HFFc6 (cell line): ENCODE data around the gene ARHGAP28. TPM values are rescaled to one million over a fixed set of nuclear protein-coding genes. Genes with fewer than 3 reads are reported as not detected.

ENCODE experiments used
- DNase-seq: peaks from one replicate; pipeline ENCODE4 v3.0.0-alpha.2; 2018
- H3K27ac Mint-ChIP-seq: 2 replicates; pipeline ENCODE4 v1.8.0; 2020; ENCODE audit warnings: mild to moderate bottlenecking, mixed read lengths
- H3K27me3 Mint-ChIP-seq: 2 replicates; pipeline ENCODE4 v1.8.0; 2021; ENCODE audit warnings: mild to moderate bottlenecking, moderate library complexity, mixed read lengths; ENCODE audit not compliant: insufficient read depth
- H3K36me3 Mint-ChIP-seq: 2 replicates; pipeline ENCODE4 v1.8.0; 2021; ENCODE audit warnings: low read depth, mixed read lengths
- H3K4me1 Mint-ChIP-seq: 2 replicates; pipeline ENCODE4 v1.8.0; 2020; ENCODE audit warnings: low read depth, mixed read lengths
- H3K4me3 Mint-ChIP-seq: 2 replicates; pipeline ENCODE4 v1.8.0; 2020; ENCODE audit warnings: mild to moderate bottlenecking, moderate library complexity, mixed read lengths
- H3K9me3 Mint-ChIP-seq: 2 replicates; pipeline ENCODE4 v1.8.0; 2020; ENCODE audit warnings: mild to moderate bottlenecking, mixed read lengths
- total RNA-seq, 6 experiments: library from RNA; stranded (reverse); fragmentation: NEBNext Ultra II Directional; extraction: Animal tissue kit (Norgen Biotek cat#: 25700); gene quantifications; 2 replicates in 1 of 6; 3 replicates in 5 of 6; pipeline ENCODE4 v1.2.3, GENCODE V29; 2021
- TF ChIP-seq, protein P1 (sequence below): fragments of 200-600 bp; sonication (generic); IDR thresholded peaks from 2 replicates; pipeline ENCODE4 v1.5.0; 2021; ENCODE audit warnings: antibody characterized with exemption, mild to moderate bottlenecking

The ARHGAP28 gene
- total RNA-seq, 6 experiments from 2014 or later: 0.05 to 0.97 (median 0.39) TPM; not detected in 1

DNA sequence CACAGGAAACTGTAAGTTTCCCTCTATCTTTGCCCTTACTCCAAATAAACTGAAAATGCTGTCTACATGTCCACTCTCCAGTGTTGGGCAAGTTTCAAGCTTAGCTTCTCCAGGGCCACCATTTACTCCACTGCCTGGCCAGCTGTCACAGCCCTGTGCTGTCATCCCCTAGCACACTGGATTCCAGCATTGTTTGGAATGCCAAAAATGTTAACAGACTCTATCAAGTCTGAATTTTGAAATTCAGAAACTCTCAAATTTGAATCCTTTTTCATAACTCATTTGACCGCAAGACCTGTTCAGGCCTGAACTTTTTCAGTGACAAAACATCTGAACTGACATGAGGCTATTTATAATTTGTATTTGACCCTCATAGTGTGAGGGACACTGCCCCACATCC is 5.2 kb upstream of the ARHGAP28 start:
- no peaks in the 10 kb centered on the region; the same call in 1 of the 2 replicates for H3K36me3 Mint-ChIP-seq
- no peak overlapping the region for H3K4me3 Mint-ChIP-seq
- peaks cover 17% of the 10 kb centered on the region for H3K9me3 Mint-ChIP-seq
- DNase-seq: no peak
- no peaks in the 10 kb centered on the region; the same call in 1 of the 2 replicates for H3K27me3 Mint-ChIP-seq
- no peak overlapping the region for H3K27ac Mint-ChIP-seq
- peaks cover 7% of the 10 kb centered on the region; the same call in 1 of the 2 replicates for H3K4me1 Mint-ChIP-seq
- TF ChIP-seq, protein P1, sequence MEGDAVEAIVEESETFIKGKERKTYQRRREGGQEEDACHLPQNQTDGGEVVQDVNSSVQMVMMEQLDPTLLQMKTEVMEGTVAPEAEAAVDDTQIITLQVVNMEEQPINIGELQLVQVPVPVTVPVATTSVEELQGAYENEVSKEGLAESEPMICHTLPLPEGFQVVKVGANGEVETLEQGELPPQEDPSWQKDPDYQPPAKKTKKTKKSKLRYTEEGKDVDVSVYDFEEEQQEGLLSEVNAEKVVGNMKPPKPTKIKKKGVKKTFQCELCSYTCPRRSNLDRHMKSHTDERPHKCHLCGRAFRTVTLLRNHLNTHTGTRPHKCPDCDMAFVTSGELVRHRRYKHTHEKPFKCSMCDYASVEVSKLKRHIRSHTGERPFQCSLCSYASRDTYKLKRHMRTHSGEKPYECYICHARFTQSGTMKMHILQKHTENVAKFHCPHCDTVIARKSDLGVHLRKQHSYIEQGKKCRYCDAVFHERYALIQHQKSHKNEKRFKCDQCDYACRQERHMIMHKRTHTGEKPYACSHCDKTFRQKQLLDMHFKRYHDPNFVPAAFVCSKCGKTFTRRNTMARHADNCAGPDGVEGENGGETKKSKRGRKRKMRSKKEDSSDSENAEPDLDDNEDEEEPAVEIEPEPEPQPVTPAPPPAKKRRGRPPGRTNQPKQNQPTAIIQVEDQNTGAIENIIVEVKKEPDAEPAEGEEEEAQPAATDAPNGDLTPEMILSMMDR: no peak

DNA sequence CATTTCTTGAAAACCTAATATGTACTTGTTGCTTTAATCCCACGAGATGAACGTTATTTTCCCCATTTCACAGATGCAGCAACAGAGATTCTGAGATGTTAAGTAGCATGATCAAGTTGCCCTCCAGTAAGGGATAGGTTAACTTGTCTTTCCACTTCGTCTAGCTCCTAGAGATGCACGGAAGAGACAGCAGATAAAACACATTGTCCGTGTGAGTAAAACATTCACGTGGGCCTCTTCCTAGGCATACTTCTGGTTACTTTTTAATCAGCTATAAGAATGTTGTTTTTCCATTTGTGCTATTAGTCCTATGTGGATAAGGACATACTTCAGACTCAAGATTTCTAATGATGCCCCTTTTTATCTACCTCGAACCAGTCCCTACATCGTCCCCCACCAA is 1.2 kb upstream of the ARHGAP28 start:
- H3K27ac Mint-ChIP-seq: no peak overlapping the region
- H3K4me1 Mint-ChIP-seq: no peaks in the 10 kb centered on the region; the same call in 1 of the 2 replicates
- DNase-seq: no peak
- no peak overlapping the region for H3K4me3 Mint-ChIP-seq
- H3K27me3 Mint-ChIP-seq: no peaks in the 10 kb centered on the region; the same call in 1 of the 2 replicates
- TF ChIP-seq, protein P1: no peak
- H3K36me3 Mint-ChIP-seq: no peaks in the 10 kb centered on the region; the same call in 1 of the 2 replicates
- peaks cover 8% of the 10 kb centered on the region; the same call in 1 of the 2 replicates for H3K9me3 Mint-ChIP-seq

DNA sequence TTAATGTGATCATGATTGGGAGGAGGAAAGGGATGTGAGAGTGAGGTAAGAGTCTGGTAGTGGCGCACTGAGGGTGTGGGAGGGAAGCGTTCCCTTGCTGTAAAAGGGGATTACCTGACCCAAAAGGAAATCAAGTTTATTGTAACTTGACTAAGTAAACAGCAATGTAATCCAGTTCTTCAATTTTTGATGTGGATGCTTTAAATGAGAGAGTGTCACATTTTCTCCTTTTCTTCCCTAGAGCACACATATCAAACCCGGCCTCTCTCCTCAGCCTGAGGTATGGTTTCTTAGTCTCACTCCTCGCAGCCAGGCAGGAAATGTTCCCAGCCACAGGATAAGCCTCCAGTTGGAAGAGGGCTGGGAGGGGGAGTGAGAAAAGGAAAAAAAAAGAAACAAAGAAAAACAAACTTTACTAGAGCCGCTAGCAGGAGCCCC is 688 bp upstream of the ARHGAP28 start:
- peaks cover 8% of the 10 kb centered on the region; the same call in 1 of the 2 replicates for H3K9me3 Mint-ChIP-seq
- H3K4me1 Mint-ChIP-seq: no peaks in the 10 kb centered on the region; the same call in 1 of the 2 replicates
- no peaks in the 10 kb centered on the region; the same call in 1 of the 2 replicates for H3K36me3 Mint-ChIP-seq
- no peaks in the 10 kb centered on the region; the same call in 1 of the 2 replicates for H3K27me3 Mint-ChIP-seq
- DNase-seq: no peak
- H3K4me3 Mint-ChIP-seq: peak overlapping the region; percentile 90; the same call in 1 of the 2 replicates
- TF ChIP-seq, protein P1: no peak
- no peak overlapping the region for H3K27ac Mint-ChIP-seq

DNA sequence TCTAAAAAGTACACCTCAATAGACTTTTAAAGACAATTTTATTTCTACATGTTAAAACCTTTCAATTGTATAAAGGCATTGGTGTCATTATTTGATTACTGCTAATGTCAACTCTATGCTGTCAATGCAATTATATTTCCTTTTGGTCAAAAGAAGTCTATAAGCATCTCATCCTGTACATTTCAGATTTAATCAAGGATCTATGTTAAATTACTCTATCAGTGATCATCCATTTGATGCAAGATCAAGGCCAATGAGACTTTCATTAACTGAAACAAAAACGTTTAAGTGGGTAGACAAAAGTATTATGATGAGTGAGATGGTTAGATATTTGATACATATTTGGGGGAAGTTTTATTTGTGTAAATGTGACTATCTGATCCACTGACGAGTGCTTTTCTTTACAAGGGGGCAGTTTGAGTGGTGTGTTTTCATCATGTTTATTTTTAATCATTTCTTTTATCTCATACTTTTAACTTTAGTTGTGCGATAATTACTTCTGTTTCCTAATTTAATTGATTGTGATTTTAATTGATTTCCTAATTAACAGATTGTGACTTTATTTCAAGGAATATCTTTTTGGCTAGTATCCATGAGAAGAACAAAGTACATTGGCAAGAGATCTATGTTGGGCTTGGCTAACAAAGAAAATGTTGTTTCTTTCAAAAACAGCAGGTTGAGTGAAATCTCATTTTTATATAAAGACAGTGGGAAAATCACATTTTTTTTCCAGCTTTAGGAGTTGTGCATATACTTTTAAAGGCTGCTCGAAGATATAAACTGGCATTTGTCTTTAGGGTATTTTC is 1.1 kb downstream of the ARHGAP28 start:
- DNase-seq: no peak
- Mint-ChIP-seq H3K4me1 (no peaks in the 10 kb centered on the region; the same call in 1 of the 2 replicates), H3K36me3 (no peaks in the 10 kb centered on the region; the same call in 1 of the 2 replicates), H3K4me3 (no peak overlapping the region; the same call in 1 of the 2 replicates), H3K9me3 (peaks cover 11% of the 10 kb centered on the region; the same call in 1 of the 2 replicates), H3K27me3 (no peaks in the 10 kb centered on the region; the same call in none of the 2 replicates), H3K27ac (no peak overlapping the region)
- TF ChIP-seq, protein P1: no peak

DNA sequence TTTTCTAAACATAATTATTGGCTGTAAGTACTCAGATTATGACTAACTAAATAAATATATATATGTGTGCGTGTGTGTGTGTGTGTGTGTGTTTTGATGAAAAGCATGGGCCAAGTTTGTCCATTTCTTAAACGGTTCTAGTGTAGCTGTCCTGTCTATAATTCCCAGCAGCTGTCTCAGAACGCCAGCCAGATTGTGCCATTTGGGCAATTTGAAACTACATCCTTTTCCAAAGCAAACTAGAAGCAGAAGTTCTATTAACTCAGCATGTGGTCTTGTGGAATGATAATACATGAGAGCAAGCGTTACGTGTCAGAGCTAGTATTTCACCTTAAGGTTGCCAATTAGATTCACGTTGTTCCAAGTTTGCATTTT is 1.7 kb downstream of the ARHGAP28 start:
- no peak overlapping the region for H3K27ac Mint-ChIP-seq
- TF ChIP-seq, protein P1: no peak
- no peaks in the 10 kb centered on the region; the same call in 1 of the 2 replicates for H3K4me1 Mint-ChIP-seq
- DNase-seq: peak; percentile 45
- H3K4me3 Mint-ChIP-seq: no peak overlapping the region
- H3K36me3 Mint-ChIP-seq: no peaks in the 10 kb centered on the region; the same call in 1 of the 2 replicates
- H3K9me3 Mint-ChIP-seq: peaks cover 12% of the 10 kb centered on the region; the same call in 1 of the 2 replicates
- no peaks in the 10 kb centered on the region; the same call in none of the 2 replicates for H3K27me3 Mint-ChIP-seq
